ENCODE measurements around the gene MVB12B. TPM values are rescaled to one million over a fixed set of nuclear protein-coding genes. Genes with fewer than 3 reads are reported as not detected.

MVB12B gene
- total RNA-seq, 6 experiments from 2014 or later = 7.2 to 16.2 (median 9.1) TPM

DNA sequence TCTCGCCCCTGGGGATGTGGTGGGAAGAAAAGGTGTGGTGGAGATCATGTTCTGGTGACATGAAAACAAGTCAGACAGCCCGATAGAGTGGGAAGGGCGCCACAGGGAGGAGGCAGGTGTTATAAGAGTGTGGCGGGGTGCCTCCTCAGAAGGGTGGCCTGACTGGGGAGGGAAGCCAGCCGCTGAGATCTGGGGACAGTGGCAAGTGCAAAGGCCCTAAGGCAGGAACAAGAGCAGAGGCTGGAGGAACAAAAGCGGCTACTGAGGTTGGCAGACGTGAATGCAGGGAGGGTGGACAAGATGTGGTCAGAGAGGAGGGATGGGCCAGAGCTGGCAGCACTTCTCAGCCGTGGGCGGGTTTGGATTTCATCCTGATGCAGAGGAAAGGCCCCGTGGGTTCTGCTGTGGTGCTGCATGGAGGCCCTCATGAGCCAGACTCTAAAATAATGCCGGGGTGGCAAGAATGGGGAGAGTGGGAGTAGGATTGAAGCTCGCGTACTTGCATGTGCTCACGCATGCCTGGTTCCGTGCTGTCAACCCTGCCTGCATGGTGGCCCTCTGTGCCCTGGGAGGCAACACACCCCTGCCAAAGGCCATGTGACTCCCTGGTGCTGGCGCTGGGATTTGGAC is 89.2 kb downstream of the MVB12B start:
- Histone ChIP-seq H3K27me3 (no peaks in the 10 kb centered on the region), H3K9me3 (no peaks in the 10 kb centered on the region), H3K27ac (no peak overlapping the region), H3K4me1 (no peaks in the 10 kb centered on the region), H3K4me3 (no peak overlapping the region), H3K36me3 (peaks cover 0 to 4% (median 0%) of the 10 kb centered on the region in 4 donors)
- intact Hi-C loops (cut with DNase I) = no loop called here
- ATAC-seq (no peak), DNase-seq (peak in 1 of 3 donors; percentile 42)
- WGBS (ENCODE audit: insufficient coverage, low coverage, low lambda C conversion rate, missing lambda C conversion rate) = 83% methylated on average over 8 of the region's 16 CpGs
- no peak for TF ChIP-seq POLR2A (IDR thresholded peaks at IDR 0.05)
- TF ChIP-seq CTCF (IDR thresholded peaks at IDR 0.05) = no peak

DNA sequence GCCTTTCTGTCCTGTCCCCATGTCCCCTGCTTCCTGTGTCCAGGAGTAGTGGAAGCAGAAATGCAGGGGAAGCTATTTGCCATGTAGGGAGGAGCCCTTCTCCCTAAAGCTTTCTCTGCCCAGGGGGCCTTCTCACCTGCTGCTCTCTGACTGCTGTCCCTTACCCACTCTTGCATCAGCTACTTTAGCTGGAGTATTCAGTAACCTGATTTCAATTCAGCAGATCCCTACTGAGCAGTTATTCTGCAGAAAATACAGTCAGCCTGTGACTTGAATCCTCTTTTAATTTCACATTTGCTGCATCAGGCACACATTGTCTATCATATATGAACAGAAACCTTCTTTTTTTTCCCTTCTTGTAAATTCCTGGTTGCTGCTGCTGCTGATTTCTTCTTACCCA is 90.4 kb downstream of the MVB12B start:
- no peak for TF ChIP-seq CTCF (IDR thresholded peaks at IDR 0.05)
- TF ChIP-seq POLR2A (IDR thresholded peaks at IDR 0.05) = no peak
- Histone ChIP-seq H3K4me1 (no peaks in the 10 kb centered on the region), H3K27me3 (no peaks in the 10 kb centered on the region), H3K36me3 (peaks cover 0 to 12% (median 0%) of the 10 kb centered on the region in 4 donors), H3K27ac (no peak overlapping the region), H3K4me3 (no peak overlapping the region), H3K9me3 (no peaks in the 10 kb centered on the region)
- DNase-seq (peak in 1 of 3 donors; percentile 16), ATAC-seq (no peak)
- intact Hi-C loops (cut with DNase I) = no loop called here

- ATAC-seq = no peak
- no peaks in the 10 kb centered on the region for H3K4me1 ChIP-seq
- H3K4me3 ChIP-seq = no peak overlapping the region
- H3K36me3 ChIP-seq = peaks cover 0 to 14% (median 0%) of the 10 kb centered on the region in 4 donors
- intact Hi-C loops (cut with DNase I) = no loop called here
- H3K27me3 ChIP-seq = no peaks in the 10 kb centered on the region
- no peak overlapping the region for H3K27ac ChIP-seq
- TF ChIP-seq POLR2A (IDR thresholded peaks at IDR 0.05) (no peak), CTCF (IDR thresholded peaks at IDR 0.05) (no peak)
- WGBS (ENCODE audit: insufficient coverage, low coverage, low lambda C conversion rate, missing lambda C conversion rate) = 92% methylated on average over 2 of the region's 2 CpGs
- no peak for DNase-seq
- H3K9me3 ChIP-seq = no peaks in the 10 kb centered on the region
Observed at GRCh38 chr9:126417684-126418083, 91.1 kb downstream of the MVB12B start.

DNA sequence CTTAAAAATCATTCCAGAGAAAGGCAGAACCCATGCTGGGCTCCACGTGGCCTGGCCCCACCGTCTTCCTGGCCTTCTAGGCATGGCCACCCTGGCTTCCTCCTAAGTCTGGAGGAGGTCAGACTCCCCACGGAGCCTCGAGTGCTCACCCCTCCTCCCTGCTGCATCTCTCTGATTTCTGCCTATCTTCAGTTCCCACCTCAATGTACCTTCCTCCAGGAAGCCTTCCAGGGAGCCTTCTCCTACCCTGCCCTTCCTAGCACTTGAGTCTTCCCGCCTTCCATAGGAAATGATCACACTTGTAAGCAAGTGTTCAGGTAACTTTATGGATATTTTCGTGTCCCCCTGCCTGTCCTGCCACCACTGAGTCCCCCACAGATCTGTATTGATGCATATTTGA is 92.0 kb downstream of the MVB12B start:
- Histone ChIP-seq H3K4me3 (no peak overlapping the region), H3K36me3 (peaks cover 0 to 21% (median 0%) of the 10 kb centered on the region in 4 donors), H3K9me3 (no peaks in the 10 kb centered on the region), H3K27ac (no peak overlapping the region), H3K27me3 (no peaks in the 10 kb centered on the region), H3K4me1 (no peaks in the 10 kb centered on the region)
- DNase-seq = peak in 1 of 3 donors; percentile 33
- 86% methylated on average over 4 of the region's 6 CpGs for WGBS (ENCODE audit: insufficient coverage, low coverage, low lambda C conversion rate, missing lambda C conversion rate)
- intact Hi-C loops (cut with DNase I) = no loop called here
- ATAC-seq = no peak
- no peak for TF ChIP-seq POLR2A (IDR thresholded peaks at IDR 0.05)
- no peak for TF ChIP-seq CTCF (IDR thresholded peaks at IDR 0.05)
